BE2C (cell line): ENCODE measurements around the gene APC2.

Experiments
- DNase-seq: peaks from one replicate; pipeline ENCODE4 v3.0.0-alpha.2; 2020
- H3K27me3 ChIP-seq: fragments of 250-450 bp; sonication (Bioruptor Pico); 2 replicates; pipeline ENCODE4 v1.5.1; 2020; ENCODE audit warnings: mild to moderate bottlenecking
- H3K36me3 ChIP-seq: fragments of 250-450 bp; sonication (Bioruptor Pico); 2 replicates; pipeline ENCODE4 v1.5.1; 2020; ENCODE audit warnings: mild to moderate bottlenecking
- H3K4me1 ChIP-seq: fragments of 250-450 bp; sonication (Bioruptor Pico); 2 replicates; pipeline ENCODE4 v1.5.1; 2020
- H3K4me3 ChIP-seq: 2 replicates; pipeline ENCODE4 v1.5.1; 2011; ENCODE audit warnings: low read depth, low read length
- H3K9me3 ChIP-seq: fragments of 250-450 bp; sonication (Bioruptor Pico); 2 replicates; pipeline ENCODE4 v1.5.1; 2020
- TF ChIP-seq, protein P1 (sequence below): IDR thresholded peaks from 2 replicates; pipeline ENCODE4 v1.5.1; 2012; ENCODE audit warnings: mild to moderate bottlenecking, low read depth, low read length

Gene APC2

GRCh38 chr19:1433119-1434039, 16.5 kb upstream of the APC2 start:
- Histone ChIP-seq H3K4me1 (peaks cover 3% of the 10 kb centered on the region), H3K36me3 (peaks cover 70% of the 10 kb centered on the region), H3K4me3 (no peak overlapping the region), H3K9me3 (no peaks in the 10 kb centered on the region), H3K27me3 (no peaks in the 10 kb centered on the region)
- no peak for DNase-seq
- TF ChIP-seq, protein P1, sequence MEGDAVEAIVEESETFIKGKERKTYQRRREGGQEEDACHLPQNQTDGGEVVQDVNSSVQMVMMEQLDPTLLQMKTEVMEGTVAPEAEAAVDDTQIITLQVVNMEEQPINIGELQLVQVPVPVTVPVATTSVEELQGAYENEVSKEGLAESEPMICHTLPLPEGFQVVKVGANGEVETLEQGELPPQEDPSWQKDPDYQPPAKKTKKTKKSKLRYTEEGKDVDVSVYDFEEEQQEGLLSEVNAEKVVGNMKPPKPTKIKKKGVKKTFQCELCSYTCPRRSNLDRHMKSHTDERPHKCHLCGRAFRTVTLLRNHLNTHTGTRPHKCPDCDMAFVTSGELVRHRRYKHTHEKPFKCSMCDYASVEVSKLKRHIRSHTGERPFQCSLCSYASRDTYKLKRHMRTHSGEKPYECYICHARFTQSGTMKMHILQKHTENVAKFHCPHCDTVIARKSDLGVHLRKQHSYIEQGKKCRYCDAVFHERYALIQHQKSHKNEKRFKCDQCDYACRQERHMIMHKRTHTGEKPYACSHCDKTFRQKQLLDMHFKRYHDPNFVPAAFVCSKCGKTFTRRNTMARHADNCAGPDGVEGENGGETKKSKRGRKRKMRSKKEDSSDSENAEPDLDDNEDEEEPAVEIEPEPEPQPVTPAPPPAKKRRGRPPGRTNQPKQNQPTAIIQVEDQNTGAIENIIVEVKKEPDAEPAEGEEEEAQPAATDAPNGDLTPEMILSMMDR = no peak

DNA sequence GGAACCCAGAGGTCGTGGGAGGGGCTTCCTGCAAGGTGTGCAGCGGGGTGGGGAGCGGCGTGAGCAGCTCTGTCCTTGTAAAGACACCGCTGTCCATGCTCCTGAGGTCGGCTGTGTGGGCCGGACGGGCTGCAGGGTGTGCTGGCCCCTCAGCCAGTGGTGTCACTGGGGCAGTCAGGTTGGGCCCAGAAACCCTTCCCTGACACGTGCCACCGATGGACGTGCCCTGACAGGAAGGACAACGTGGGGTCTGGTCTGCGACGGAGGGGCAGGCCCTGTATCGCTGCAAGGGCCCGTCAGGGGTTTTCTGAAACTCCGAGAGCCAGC, 15.9 kb upstream of the APC2 start:
- no peak for DNase-seq
- Histone ChIP-seq H3K4me3 (no peak overlapping the region), H3K36me3 (peaks cover 65% of the 10 kb centered on the region), H3K4me1 (peaks cover 3% of the 10 kb centered on the region), H3K27me3 (no peaks in the 10 kb centered on the region), H3K9me3 (no peaks in the 10 kb centered on the region)
- TF ChIP-seq, protein P1 = no peak

- no peak for DNase-seq
- Histone ChIP-seq H3K27me3 (no peaks in the 10 kb centered on the region), H3K36me3 (peaks cover 65% of the 10 kb centered on the region), H3K4me3 (no peak overlapping the region), H3K9me3 (no peaks in the 10 kb centered on the region), H3K4me1 (peaks cover 3% of the 10 kb centered on the region)
- TF ChIP-seq, protein P1 = no peak
Measured at GRCh38 chr19:1434577-1435060, 15.3 kb upstream of the APC2 start.

GRCh38 chr19:1435378-1435989, 14.4 kb upstream of the APC2 start:
- Histone ChIP-seq H3K4me1 (peaks cover 3% of the 10 kb centered on the region), H3K4me3 (no peak overlapping the region), H3K36me3 (peaks cover 65% of the 10 kb centered on the region), H3K27me3 (no peaks in the 10 kb centered on the region), H3K9me3 (no peaks in the 10 kb centered on the region)
- DNase-seq = no peak
- TF ChIP-seq, protein P1 = no peak

DNA sequence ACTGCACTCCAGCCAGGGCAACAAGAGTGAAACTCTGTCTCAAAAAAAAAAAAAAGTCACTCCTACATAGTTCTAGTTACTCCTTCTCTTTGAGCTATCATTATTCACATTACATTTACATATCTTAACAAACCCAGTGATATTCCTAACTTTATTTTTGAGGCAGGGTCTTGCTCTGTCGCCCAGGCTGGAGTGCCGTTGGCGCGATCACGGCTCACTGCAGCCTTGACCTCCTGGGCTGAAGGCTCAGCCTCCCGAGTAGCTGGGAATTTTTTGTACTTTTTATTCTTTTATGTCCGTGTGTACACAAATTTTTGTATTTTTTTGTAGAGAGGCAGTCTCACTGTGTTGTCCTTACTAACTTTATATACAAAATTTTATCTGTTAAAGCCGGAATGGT, 12.3 kb upstream of the APC2 start:
- H3K27me3 ChIP-seq = no peaks in the 10 kb centered on the region
- peaks cover 64% of the 10 kb centered on the region for H3K36me3 ChIP-seq
- no peaks in the 10 kb centered on the region for H3K9me3 ChIP-seq
- peaks cover 3% of the 10 kb centered on the region for H3K4me1 ChIP-seq
- no peak overlapping the region for H3K4me3 ChIP-seq
- TF ChIP-seq, protein P1 = no peak
- DNase-seq = no peak
